Epithelial cell of esophagus (primary cell): ENCODE data around the gene KCND3.

Experiments used
- DNase-seq: peaks from one replicate; pipeline ENCODE4 v3.0.0; 2010; ENCODE audit warnings: low read depth
- H3K4me3 ChIP-seq: 2 replicates; pipeline ENCODE4 v1.5.1; 2011; ENCODE audit warnings: mild to moderate bottlenecking, low read length, control low read depth
- CTCF ChIP-seq: IDR thresholded peaks from 2 replicates; pipeline ENCODE4 v1.5.1; 2011; ENCODE audit warnings: low read depth, mild to moderate bottlenecking, low read length, control low read depth, inconsistent platforms; ENCODE audit not compliant: insufficient read depth; ENCODE audit errors: missing control alignments

KCND3 gene

GRCh38 chr1:111738436-111739193 is 250.9 kb downstream of the KCND3 start:
- H3K4me3 ChIP-seq = peak overlapping the region; percentile 66
- peak; percentile 93 for DNase-seq
- no peak for TF ChIP-seq CTCF

GRCh38 chr1:111738133-111738435 is 251.4 kb downstream of the KCND3 start:
- peak overlapping the region; percentile 66 for H3K4me3 ChIP-seq
- TF ChIP-seq CTCF = no peak
- no peak for DNase-seq

- no peak for TF ChIP-seq CTCF
- peak overlapping the region; percentile 66 for H3K4me3 ChIP-seq
- no peak for DNase-seq
Observed at GRCh38 chr1:111737216-111738132, 252.0 kb downstream of the KCND3 start.

- TF ChIP-seq CTCF = no peak
- H3K4me3 ChIP-seq = no peak overlapping the region
- DNase-seq = no peak
Observed at GRCh38 chr1:111736548-111737215, 252.8 kb downstream of the KCND3 start.

- DNase-seq = no peak
- TF ChIP-seq CTCF = no peak
- no peak overlapping the region for H3K4me3 ChIP-seq
Observed at GRCh38 chr1:111735858-111736544, 253.5 kb downstream of the KCND3 start.

GRCh38 chr1:111735321-111735720 is 254.1 kb downstream of the KCND3 start:
- no peak overlapping the region for H3K4me3 ChIP-seq
- no peak for TF ChIP-seq CTCF
- DNase-seq = no peak
